HCT116 (cell line): ENCODE data around the gene CCDC191. TPM values are rescaled to one million over a fixed set of nuclear protein-coding genes. Genes with fewer than 3 reads are reported as not detected.

ENCODE experiments used
- ATAC-seq: fragments of 200-7000 bp; cut with Tn5 transposase; 2 replicates; pipeline ENCODE4 v1.9.1; 2020; ENCODE audit warnings: mild to moderate bottlenecking, moderate library complexity
- BruUV-seq: library from RNA; stranded (reverse); fragments of 400-500 nt; replicated peaks from 2 replicates; lab custom pipeline; 2021; lab: Mats Ljungman, UMichigan
- CTCF ChIA-PET: fragments of 300-600 bp; sonication (Branson Sonifier 250); formaldehyde crosslinking; loops from one replicate; lab custom pipeline; 2021; ENCODE audit warnings: antibody characterized with exemption; lab: Charles Lee
- POLR2A ChIA-PET: fragments of 300-600, 350-600 bp; sonication (Branson Sonifier 250); formaldehyde crosslinking; loops from one replicate; lab custom pipeline; 2021; ENCODE audit warnings: antibody characterized with exemption; lab: Charles Lee
- RAD21 ChIA-PET, 2 experiments: fragments of 300-600 bp; sonication (Branson Sonifier 250); formaldehyde crosslinking; loops; one replicate each; lab custom pipeline; 2023; ENCODE audit warnings: low total read pairs in 2 of 2; ENCODE audit not compliant: uncharacterized antibody in 2 of 2, unreplicated experiment in 2 of 2, low non-redundant PET in 1 of 2; lab: Charles Lee
- DNase-seq: peaks from one replicate; pipeline ENCODE4 v3.0.0-alpha.2; 2010; ENCODE audit warnings: low read depth, low spot score
- H2AFZ ChIP-seq: fragments of 200-600 bp; shearing (Covaris generic), sonication (generic); 2 replicates; pipeline ENCODE4 v1.6.1; 2017; ENCODE audit warnings: low read depth, mixed run types, mixed read lengths, antibody characterized with exemption, low read length; ENCODE audit not compliant: poor library complexity, severe bottlenecking
- H3K27ac ChIP-seq: 2 replicates; pipeline ENCODE4 v1.5.1; 2012; ENCODE audit warnings: low read depth, low read length
- H3K27me3 ChIP-seq: fragments of 200-600 bp; sonication (generic); 2 replicates; pipeline ENCODE4 v1.6.1; 2016; ENCODE audit warnings: mixed run types, low read length, mixed read lengths; ENCODE audit not compliant: insufficient read depth
- H3K36me3 ChIP-seq, 2 experiments: fragments of 200-500 bp in 1 of 2; fragments of 200-600 bp in 1 of 2; sonication (Bioruptor generic) in 1 of 2; sonication (generic) in 1 of 2; 2 replicates each; pipeline versions ENCODE4 v1.5.1 to v1.6.1; 2014 to 2016; ENCODE audit warnings: low read length in 2 of 2, inconsistent platforms in 1 of 2, mixed read lengths in 1 of 2, mixed run types in 1 of 2; ENCODE audit not compliant: insufficient read depth in 2 of 2, control insufficient read depth in 1 of 2
- H3K4me1 ChIP-seq, 2 experiments: fragments of 200-600 bp in 1 of 2; sonication (generic) in 1 of 2; 2 replicates each; pipeline versions ENCODE4 v1.5.1 to v1.6.1; 2012 to 2017; ENCODE audit warnings: low read length in 2 of 2, inconsistent platforms in 1 of 2, mild to moderate bottlenecking in 1 of 2, mixed read lengths in 1 of 2, mixed run types in 1 of 2, moderate library complexity in 1 of 2; ENCODE audit not compliant: insufficient read depth in 2 of 2, control insufficient read depth in 1 of 2
- H3K4me2 ChIP-seq: fragments of 200-600 bp; sonication (generic); 2 replicates; pipeline ENCODE4 v1.6.1; 2017; ENCODE audit warnings: mixed run types, low read length, mixed read lengths
- H3K4me3 ChIP-seq, 2 experiments: fragments of 200-600 bp in 1 of 2; sonication (generic) in 1 of 2; replicated peaks in 1 of 2; 2 replicates each; pipeline ENCODE4 v1.5.1; 2011 to 2016; ENCODE audit warnings: low read length in 2 of 2, control low read depth in 1 of 2, low read depth in 1 of 2, mild to moderate bottlenecking in 1 of 2, mixed read lengths in 1 of 2, mixed run types in 1 of 2
- H3K79me2 ChIP-seq: fragments of 200-600 bp; sonication (generic); 2 replicates; pipeline ENCODE4 v1.6.1; 2017; ENCODE audit warnings: mild to moderate bottlenecking, mixed run types, low read length, moderate library complexity, mixed read lengths; ENCODE audit not compliant: insufficient read depth
- H3K9ac ChIP-seq: fragments of 200-600 bp; sonication (generic); 2 replicates; pipeline ENCODE4 v1.6.1; 2016; ENCODE audit warnings: low read length, mixed read lengths
- H3K9me2 ChIP-seq: fragments of 200-600 bp; sonication (generic), shearing (Covaris generic); 2 replicates; pipeline ENCODE4 v1.6.1; 2017; ENCODE audit warnings: mixed run types, mild to moderate bottlenecking, moderate library complexity; ENCODE audit not compliant: insufficient read depth
- H3K9me3 ChIP-seq, 2 experiments: fragments of 200-500 bp in 1 of 2; fragments of 200-600 bp in 1 of 2; sonication (Bioruptor generic) in 1 of 2; sonication (generic) in 1 of 2; 2 replicates each; pipeline ENCODE4 v1.6.1; 2014 to 2017; ENCODE audit warnings: low read length in 2 of 2, mixed read lengths in 2 of 2, inconsistent platforms in 1 of 2, low read depth in 1 of 2, mild to moderate bottlenecking in 1 of 2, mixed run types in 1 of 2, moderate library complexity in 1 of 2; ENCODE audit not compliant: control insufficient read depth in 1 of 2, insufficient read depth in 1 of 2
- H4K20me1 ChIP-seq: fragments of 200-600 bp; sonication (generic), shearing (Covaris generic); 2 replicates; pipeline ENCODE4 v1.6.1; 2017; ENCODE audit warnings: mixed run types, mild to moderate bottlenecking, moderate library complexity; ENCODE audit not compliant: insufficient read depth
- CEBPB ChIP-seq: IDR thresholded peaks from 2 replicates; pipeline ENCODE4 v1.6.1; 2012; ENCODE audit warnings: low read depth
- ELF1 ChIP-seq: IDR thresholded peaks from 2 replicates; pipeline ENCODE4 v1.6.1; 2012; ENCODE audit warnings: low read depth, borderline replicate concordance
- EZH2 ChIP-seq: fragments of 200-600 bp; sonication (generic); IDR thresholded peaks from 2 replicates; pipeline ENCODE4 v1.6.1; 2017; ENCODE audit warnings: antibody characterized with exemption, mixed run types
- EZH2phosphoT487 ChIP-seq: fragments of 200-600 bp; IDR thresholded peaks from 2 replicates; pipeline ENCODE4 v1.6.1; 2018; ENCODE audit warnings: antibody characterized with exemption, borderline replicate concordance
- POLR2A ChIP-seq: IDR thresholded peaks from 2 replicates; pipeline ENCODE4 v1.7.0; 2011; ENCODE audit warnings: borderline replicate concordance; ENCODE audit not compliant: insufficient read depth, insufficient read length; ENCODE audit errors: extremely low read depth
- POLR2AphosphoS5 ChIP-seq: IDR thresholded peaks from 2 replicates; pipeline ENCODE4 v1.6.1; 2011; ENCODE audit warnings: mild to moderate bottlenecking, low read depth, low read length, moderate library complexity
- SIN3A ChIP-seq: IDR thresholded peaks from 2 replicates; pipeline ENCODE4 v1.6.1; 2012; ENCODE audit warnings: low read depth
- TCF7L2 ChIP-seq: IDR thresholded peaks from 2 replicates; pipeline ENCODE4 v1.7.0; 2011; ENCODE audit warnings: borderline replicate concordance, inconsistent platforms; ENCODE audit not compliant: insufficient read depth, insufficient read length; ENCODE audit errors: extremely low read depth
- intact Hi-C: fragments of 100-400 bp; cut with micrococcal nuclease; formaldehyde crosslinking; loops from 2 replicates; pipeline ENCODE4 v1.10.0; 2022
- total RNA-seq: library from RNA; stranded (reverse); gene quantifications from one replicate; pipeline ENCODE4 v1.2.1, GENCODE V29; 2021; ENCODE audit not compliant: unreplicated experiment
- TF ChIP-seq, protein P1 (sequence below): IDR thresholded peaks from 2 replicates; pipeline ENCODE4 v1.6.1; 2012; ENCODE audit warnings: low read depth
- TF ChIP-seq, protein P2 (sequence below), 3 experiments: fragments of 200-600 bp in 1 of 3; sonication (generic) in 1 of 3; IDR thresholded peaks in 2 of 3; conservative IDR thresholded peaks in 1 of 3; 2 replicates each; pipeline ENCODE4 v1.5.1; 2012 to 2017; ENCODE audit warnings: low read depth in 2 of 3, low read length in 2 of 3, antibody characterized with exemption in 1 of 3, borderline replicate concordance in 1 of 3, control low read depth in 1 of 3, mild to moderate bottlenecking in 1 of 3, mixed read lengths in 1 of 3, mixed run types in 1 of 3, moderate library complexity in 1 of 3; ENCODE audit not compliant: insufficient read depth in 1 of 3

The CCDC191 gene
- total RNA-seq, 1 experiment from 2014 or later = 4.1 TPM

DNA sequence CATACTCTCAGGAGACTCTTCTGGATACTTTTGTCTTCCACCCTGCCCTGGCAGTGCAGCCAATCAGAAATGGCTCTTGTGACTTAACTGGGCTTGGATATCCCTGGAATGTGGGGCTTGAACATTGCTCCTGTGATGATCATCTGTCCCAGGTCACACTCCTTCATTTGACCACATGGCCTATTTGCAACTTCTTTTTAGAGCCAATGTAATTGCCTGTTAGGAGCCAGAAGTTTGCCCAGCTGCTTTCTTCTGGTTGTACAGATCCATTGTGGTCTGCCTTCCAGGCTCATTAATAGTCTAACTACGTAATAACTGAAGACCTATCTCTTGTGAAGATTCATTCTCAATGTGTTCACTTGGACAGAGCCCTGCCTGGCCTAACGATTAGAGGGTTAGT is 30.0 kb upstream of the CCDC191 start:
- H3K79me2 ChIP-seq = peaks cover 18% of the 10 kb centered on the region
- no peaks in the 10 kb centered on the region for H3K27me3 ChIP-seq
- no peak overlapping the region for H3K27ac ChIP-seq
- H3K4me3 ChIP-seq = no peak overlapping the region
- ATAC-seq (no peak), DNase-seq (no peak)
- H3K4me2 ChIP-seq = no peak overlapping the region
- H4K20me1 ChIP-seq = peaks cover 3% of the 10 kb centered on the region; the same call in 1 of the 2 replicates
- no peaks in the 10 kb centered on the region for H3K4me1 ChIP-seq
- ChIA-PET POLR2A (no interaction called here), CTCF (no interaction called here), RAD21 (no interaction called here)
- H2AFZ ChIP-seq = no peak overlapping the region
- no peaks in the 10 kb centered on the region for H3K9me3 ChIP-seq
- intact Hi-C loops = no loop called here
- peaks cover 28 to 49% of the 10 kb centered on the region in 2 experiments; a peak in 3 of 4 replicates for H3K36me3 ChIP-seq
- H3K9me2 ChIP-seq = no peaks in the 10 kb centered on the region
- TSS peak; percentile 27 for BruUV-seq
- no peak overlapping the region for H3K9ac ChIP-seq
- TF ChIP-seq, protein P1, sequence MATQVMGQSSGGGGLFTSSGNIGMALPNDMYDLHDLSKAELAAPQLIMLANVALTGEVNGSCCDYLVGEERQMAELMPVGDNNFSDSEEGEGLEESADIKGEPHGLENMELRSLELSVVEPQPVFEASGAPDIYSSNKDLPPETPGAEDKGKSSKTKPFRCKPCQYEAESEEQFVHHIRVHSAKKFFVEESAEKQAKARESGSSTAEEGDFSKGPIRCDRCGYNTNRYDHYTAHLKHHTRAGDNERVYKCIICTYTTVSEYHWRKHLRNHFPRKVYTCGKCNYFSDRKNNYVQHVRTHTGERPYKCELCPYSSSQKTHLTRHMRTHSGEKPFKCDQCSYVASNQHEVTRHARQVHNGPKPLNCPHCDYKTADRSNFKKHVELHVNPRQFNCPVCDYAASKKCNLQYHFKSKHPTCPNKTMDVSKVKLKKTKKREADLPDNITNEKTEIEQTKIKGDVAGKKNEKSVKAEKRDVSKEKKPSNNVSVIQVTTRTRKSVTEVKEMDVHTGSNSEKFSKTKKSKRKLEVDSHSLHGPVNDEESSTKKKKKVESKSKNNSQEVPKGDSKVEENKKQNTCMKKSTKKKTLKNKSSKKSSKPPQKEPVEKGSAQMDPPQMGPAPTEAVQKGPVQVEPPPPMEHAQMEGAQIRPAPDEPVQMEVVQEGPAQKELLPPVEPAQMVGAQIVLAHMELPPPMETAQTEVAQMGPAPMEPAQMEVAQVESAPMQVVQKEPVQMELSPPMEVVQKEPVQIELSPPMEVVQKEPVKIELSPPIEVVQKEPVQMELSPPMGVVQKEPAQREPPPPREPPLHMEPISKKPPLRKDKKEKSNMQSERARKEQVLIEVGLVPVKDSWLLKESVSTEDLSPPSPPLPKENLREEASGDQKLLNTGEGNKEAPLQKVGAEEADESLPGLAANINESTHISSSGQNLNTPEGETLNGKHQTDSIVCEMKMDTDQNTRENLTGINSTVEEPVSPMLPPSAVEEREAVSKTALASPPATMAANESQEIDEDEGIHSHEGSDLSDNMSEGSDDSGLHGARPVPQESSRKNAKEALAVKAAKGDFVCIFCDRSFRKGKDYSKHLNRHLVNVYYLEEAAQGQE = no peak
- no peak for TF ChIP-seq EZH2phosphoT487
- no peak for TF ChIP-seq CEBPB

DNA sequence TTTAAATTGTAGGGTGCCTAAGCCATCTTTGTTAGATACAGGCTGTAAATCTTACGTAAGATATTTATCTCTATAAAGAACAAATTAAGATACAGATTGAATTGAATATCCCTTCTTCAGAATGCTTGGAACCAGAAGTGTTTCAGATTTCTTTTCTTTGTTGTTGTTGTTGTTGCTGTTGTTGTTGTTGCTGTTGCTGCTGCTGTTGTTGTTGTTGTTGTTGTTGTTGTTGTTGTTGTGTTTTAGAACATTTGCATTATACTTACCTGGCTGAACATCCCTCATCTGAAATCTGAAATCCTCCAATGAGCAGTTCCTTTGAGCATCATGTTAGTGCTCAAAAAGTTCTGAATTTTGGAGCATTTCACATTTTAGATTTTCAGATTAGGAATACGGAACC is 26.8 kb upstream of the CCDC191 start:
- Histone ChIP-seq H3K9me3 (no peaks in the 10 kb centered on the region), H3K36me3 (peaks cover 43 to 62% of the 10 kb centered on the region in 2 experiments; a peak in 3 of 4 replicates), H3K4me2 (no peak overlapping the region), H3K79me2 (peaks cover 18% of the 10 kb centered on the region), H3K27ac (no peak overlapping the region), H3K9ac (no peak overlapping the region), H3K4me3 (no peak overlapping the region), H3K27me3 (no peaks in the 10 kb centered on the region), H3K9me2 (no peaks in the 10 kb centered on the region), H4K20me1 (peaks cover 3% of the 10 kb centered on the region; the same call in 1 of the 2 replicates), H3K4me1 (no peaks in the 10 kb centered on the region), H2AFZ (no peak overlapping the region)
- intact Hi-C loops = no loop called here
- ChIA-PET POLR2A (no interaction called here), CTCF (no interaction called here), RAD21 (no interaction called here)
- BruUV-seq = no TSS peak
- no peak for ATAC-seq
- DNase-seq = no peak
- TF ChIP-seq EZH2 = no peak
- no peak for TF ChIP-seq ELF1
- TF ChIP-seq, protein P2, sequence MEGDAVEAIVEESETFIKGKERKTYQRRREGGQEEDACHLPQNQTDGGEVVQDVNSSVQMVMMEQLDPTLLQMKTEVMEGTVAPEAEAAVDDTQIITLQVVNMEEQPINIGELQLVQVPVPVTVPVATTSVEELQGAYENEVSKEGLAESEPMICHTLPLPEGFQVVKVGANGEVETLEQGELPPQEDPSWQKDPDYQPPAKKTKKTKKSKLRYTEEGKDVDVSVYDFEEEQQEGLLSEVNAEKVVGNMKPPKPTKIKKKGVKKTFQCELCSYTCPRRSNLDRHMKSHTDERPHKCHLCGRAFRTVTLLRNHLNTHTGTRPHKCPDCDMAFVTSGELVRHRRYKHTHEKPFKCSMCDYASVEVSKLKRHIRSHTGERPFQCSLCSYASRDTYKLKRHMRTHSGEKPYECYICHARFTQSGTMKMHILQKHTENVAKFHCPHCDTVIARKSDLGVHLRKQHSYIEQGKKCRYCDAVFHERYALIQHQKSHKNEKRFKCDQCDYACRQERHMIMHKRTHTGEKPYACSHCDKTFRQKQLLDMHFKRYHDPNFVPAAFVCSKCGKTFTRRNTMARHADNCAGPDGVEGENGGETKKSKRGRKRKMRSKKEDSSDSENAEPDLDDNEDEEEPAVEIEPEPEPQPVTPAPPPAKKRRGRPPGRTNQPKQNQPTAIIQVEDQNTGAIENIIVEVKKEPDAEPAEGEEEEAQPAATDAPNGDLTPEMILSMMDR (IDR thresholded peaks at IDR 0.05 in 2 of 3, conservative IDR thresholded peaks at IDR 0.05 in 1 of 3; ENCODE audit: borderline replicate concordance in 1 of 3, insufficient read depth in 1 of 3, low read depth in 2 of 3, low read length in 2 of 3) = no peak
- TF ChIP-seq SIN3A = no peak
- no peak for TF ChIP-seq POLR2AphosphoS5
- TF ChIP-seq, protein P1 = no peak
- no peak for TF ChIP-seq TCF7L2
- no peak for TF ChIP-seq POLR2A
